COLO668 (cell line): Measurements from ENCODE around the gene FYTTD1.
"Not testable (repeated sequence)": the region's sequence is repeated elsewhere in the genome, so short reads cannot be mapped to it uniquely, and the experiment has no call there.

Experiments used
- DNase-seq: peaks from one replicate; lab custom pipeline; 2025; ENCODE audit not compliant: unreplicated experiment; lab: John Stamatoyannopoulos, UW

Gene FYTTD1

GRCh38 chr3:197749601-197750395 lies at the start of gene FYTTD1:
FYTTD1 (plus strand) TSS chr3:197749883; CDS start chr3:197749972, 89 bp downstream.
- DNase-seq = peak; percentile 93

DNA sequence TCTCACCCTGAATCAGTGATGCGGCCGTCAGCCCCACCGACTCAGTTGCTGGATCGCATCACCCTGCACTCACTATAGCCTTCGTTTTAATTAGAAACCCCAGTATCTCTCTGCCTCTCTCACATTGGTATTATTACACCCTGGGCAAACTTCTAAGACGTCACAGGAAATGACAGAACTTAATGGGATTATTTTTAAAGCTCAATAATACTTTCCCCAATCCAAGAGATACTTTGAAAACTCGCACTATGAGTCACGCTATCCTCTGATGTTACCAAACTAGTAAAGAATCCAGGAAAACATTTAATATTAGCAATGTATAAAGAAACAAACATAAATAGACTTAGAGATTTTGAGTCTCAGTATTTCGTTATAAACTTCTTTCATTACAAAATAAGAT lies 49.6 kb upstream of the FYTTD1 start:
- DNase-seq = no peak

- no peak for DNase-seq
Measured at GRCh38 chr3:197701841-197702240, 47.8 kb upstream of the FYTTD1 start.

- DNase-seq = no peak
Measured at GRCh38 chr3:197706658-197707057, 43.0 kb upstream of the FYTTD1 start.

DNA sequence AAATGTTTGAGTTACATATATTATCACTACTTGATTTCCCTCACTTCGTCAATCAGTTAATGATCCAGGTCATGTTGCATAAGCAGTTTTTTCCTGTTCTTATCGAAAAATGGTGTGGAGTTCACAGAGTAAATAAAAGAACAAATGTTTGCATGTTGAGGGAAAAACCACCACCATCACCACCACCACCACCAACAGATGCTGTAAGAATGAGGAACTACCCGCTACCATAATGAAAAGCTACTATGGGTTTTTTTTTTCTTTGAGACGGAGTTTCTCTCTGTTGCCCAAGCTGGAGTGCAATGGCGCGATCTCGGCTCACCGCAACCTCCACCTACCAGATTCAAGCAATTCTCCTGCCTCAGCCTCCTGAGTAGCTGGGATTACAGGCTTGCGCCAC lies 40.5 kb upstream of the FYTTD1 start:
- DNase-seq = no peak

GRCh38 chr3:197710965-197711364 lies 38.7 kb upstream of the FYTTD1 start:
- not testable (repeated sequence) for DNase-seq

DNA sequence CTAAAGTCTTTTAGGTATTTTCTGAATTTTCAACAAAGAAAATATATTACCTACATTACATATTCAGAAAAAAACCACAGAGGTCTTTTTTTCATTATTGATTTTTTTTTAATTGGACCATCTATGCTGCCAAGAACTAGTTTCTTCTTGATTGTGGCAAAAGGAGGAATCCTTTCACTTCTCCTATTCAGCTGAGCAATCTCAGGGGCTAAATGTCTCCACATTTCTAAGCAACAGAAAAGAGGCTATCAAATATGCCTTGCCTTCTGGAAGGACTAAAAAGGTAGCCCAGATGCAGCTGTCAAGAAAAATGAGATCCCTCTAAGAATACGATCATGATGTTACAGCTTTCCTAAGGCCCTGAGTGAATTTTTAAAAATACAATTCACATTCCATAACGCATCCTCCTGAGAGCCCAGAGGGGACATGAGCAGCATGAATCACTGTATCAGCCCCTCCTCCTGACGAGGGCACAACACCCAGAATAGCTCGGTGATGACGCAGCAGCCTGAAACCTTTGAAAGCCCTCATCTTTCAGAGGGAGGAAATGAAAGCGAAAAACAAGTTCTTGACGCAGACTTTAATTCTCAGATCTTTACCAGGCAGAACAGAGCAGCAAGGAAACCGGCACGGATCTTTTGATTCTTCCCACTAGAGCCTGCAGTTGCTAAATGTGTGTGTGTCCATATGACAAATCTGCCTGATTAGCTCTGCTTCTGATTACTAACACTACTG lies 37.5 kb upstream of the FYTTD1 start:
- DNase-seq = no peak

DNA sequence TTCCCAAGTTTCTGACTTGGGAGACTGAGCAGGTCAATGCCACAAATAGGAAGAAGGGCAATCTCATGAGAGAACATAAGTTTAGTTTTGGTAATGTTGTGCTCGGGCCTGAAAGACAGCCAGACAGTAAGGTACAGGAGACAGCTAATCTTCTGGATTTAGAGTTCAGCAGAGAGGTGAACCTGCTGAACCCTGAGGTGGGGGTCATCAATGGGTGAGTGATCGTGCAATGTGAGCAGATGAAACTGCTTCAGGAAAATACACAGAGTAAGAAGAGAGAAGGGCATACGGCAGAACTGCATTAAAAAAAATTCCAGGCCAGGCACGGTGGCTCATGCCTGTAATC lies 36.2 kb upstream of the FYTTD1 start:
- DNase-seq = no peak

DNA sequence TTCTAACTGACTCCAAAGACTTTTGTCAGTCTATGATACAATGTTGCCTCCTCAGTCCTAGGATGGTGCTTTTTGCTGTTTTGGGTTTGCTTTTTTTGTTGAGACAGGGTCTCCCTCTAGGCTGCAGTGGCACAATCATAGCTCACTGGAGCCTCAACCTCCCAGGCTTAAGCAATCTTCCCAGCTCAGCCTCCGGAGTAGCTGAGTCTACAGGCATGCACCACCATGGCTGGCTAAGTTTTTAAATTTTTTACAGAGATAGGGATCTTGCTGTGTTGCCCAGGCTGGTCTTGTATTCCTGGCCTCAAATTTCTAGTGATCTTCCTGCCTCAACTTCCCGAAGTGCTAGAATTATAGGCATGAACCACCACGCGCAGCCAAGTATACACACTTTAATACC lies 35.4 kb upstream of the FYTTD1 start:
- DNase-seq = no peak

DNA sequence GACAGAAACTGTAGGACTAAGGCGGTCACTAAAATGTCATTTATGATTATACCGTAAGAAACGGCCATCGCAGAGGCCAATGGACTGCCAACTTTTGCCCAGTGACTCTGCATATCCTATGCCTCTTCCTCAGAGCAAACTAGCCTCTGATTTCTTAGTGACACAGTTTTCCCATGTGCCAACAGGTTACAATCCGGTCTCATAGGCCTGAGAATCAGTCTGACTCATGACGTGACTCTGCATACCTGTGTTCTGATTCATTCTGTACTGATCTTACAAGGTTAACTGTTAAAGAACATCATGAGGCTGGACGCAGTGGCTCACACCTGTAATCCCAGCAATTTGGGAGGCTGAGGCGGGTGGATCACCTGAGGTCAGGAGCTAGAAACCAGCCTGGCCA lies 30.8 kb upstream of the FYTTD1 start:
- no peak for DNase-seq

DNA sequence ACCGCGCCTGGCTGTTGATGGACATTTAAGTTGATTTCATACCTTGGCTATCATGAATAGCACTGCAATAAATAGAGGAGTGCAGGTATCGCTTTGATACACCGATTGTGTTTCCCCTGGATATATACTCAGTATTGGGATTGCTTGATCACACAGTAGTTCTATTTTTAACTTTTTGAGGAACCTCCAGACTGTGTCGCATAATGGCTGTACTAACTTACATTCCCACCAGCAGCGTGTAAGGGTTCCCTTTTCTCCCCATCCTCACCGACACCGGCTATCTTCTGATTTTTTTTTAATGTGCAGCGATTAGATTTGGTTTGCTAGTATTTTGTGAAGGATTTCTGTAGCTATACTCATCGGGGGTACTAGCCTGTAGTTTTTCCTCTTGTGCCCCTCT lies 29.0 kb upstream of the FYTTD1 start:
- no peak for DNase-seq

DNA sequence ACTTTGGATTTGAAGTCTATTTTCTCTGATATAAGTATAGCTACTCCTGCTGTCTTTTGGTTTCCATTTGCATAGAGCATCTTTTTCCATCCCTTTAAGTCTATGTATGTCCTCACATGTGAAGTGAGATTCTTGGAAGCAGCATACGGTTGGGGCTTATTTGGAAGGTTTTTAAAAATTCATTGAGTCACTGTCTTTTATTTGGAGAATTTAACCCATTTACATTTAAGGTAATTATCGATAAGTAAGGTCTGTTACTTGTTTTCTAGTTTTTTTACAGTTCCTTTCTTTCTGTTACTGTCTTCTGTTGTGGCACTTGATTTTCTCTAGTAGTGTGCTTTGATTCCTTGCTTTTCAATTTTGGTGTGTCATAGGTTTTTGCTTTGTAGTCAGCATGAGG lies 26.9 kb upstream of the FYTTD1 start:
- no peak for DNase-seq

DNA sequence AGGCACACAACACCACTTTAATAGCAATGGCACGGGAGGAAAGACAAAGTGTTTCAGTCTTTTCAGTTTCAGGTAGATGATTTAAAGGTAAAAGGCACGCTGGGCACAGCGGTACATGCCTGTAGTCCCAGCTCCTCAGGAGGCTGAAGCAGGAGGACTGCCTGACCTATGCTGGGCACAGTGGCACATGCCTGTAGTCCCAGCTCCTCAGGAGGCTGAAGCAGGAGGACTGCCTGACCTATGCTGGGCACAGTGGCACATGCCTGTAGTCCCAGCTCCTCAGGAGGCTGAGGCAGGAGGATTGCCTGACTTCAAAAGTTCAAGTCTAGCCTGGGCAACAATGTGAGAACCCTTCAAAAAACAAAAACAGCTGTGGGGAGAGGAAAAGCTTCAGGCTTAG lies 21.8 kb upstream of the FYTTD1 start:
- not testable (repeated sequence) for DNase-seq

DNA sequence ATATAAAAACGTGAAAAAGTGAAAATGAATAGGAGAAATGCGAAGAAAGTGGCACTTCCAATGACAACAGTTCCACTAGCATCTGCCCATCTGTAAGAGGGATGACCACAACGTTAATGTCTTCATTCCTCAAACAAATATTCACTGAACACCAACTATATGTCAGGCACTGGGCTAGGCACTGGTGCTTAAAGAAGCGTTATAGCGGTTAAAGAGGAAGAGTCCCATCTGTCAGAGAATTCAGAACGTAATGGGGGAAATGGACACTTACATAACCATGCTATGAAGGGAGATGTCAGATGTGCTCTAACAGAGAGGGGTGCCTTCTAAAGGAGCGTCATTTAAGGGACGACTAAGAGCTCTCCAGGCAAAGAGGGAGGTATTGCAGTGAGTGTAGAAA lies 21.2 kb upstream of the FYTTD1 start:
- no peak for DNase-seq

GRCh38 chr3:197730200-197730599 lies 19.5 kb upstream of the FYTTD1 start:
- no peak for DNase-seq

DNA sequence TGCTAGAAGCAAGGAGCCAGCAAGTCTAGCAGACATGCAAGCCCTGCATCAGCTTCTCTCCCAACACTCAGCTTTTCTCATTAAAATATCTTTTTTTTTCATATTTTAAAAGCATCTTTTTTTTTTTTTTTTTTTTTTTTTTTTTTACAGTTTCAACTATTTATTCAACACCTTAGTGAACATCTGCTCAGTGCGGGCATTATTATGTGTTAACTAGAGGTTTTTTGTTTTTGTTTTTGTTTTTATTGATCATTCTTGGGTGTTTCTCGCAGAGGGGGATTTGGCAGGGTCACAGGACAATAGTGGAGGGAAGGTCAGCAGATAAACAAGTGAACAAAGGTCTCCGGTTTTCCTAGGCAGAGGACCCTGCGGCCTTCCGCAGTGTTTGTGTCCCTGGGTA lies 18.9 kb upstream of the FYTTD1 start:
- DNase-seq = not testable (repeated sequence)

- DNase-seq = not testable (repeated sequence)
Measured at GRCh38 chr3:197731483-197731882, 18.2 kb upstream of the FYTTD1 start.

GRCh38 chr3:197733042-197733441 lies 16.6 kb upstream of the FYTTD1 start:
- no peak for DNase-seq

GRCh38 chr3:197734667-197735318 lies 14.9 kb upstream of the FYTTD1 start:
- no peak for DNase-seq

- DNase-seq = peak; percentile 14
Measured at GRCh38 chr3:197736010-197736490, 13.6 kb upstream of the FYTTD1 start.

- peak; percentile 94 for DNase-seq
Measured at GRCh38 chr3:197736491-197737318, 13.0 kb upstream of the FYTTD1 start, which contains the start of gene RUBCN. RUBCN (minus strand) TSS chr3:197736904; CDS start chr3:197736719, 185 bp downstream.
